ENCODE measurements around the gene HOXA9. TPM values are rescaled to one million over a fixed set of nuclear protein-coding genes. Genes with fewer than 3 reads are reported as not detected.
A peak's percentile ranks its signal among the peaks of the same experiment; 100 is the strongest.

HOXA9 gene
- total and polyA plus RNA-seq, 2 of the 4 experiments (the other 2 are of a cell fraction): 0.18 to 0.32 TPM

DNA sequence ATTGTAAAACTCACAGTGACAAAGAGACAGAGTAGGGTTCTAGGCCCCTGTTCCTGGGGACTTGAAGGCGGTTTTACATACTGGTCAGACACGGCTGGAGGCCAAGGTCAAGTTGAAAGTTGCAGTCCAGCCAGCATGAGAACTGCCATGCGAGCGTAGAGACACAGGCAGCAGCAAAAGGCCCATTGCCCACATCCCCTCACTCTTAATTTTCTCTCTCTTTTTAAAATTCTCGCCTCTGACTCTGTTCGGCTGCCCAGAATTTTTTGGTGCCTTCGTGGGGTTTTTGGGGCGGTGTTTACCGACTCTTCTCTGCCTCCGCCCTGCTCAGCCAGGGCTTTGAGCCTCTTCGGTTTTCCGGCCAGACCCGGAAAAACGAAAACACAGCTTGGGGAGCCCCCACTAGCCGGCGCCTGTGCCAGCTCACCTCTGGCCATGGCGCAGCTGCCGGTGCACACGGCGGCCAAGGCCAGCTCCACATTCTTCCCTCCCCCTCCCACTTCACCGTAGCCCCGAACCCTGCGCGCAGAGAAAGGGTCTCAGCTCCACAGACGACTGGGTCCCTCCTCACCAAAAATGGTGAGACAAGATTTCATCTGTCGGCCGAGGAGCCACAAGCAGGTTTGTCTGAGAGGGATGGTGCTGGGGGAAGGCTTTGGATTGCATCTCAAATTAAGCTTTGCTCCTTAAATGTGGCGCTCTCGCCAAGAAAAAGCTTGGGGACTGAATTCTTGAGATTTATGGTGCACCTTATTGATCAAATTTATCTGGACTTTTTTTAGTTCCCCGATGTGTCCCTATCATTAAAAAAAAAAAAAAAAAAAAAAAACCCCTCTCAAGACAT is 36.9 kb upstream of the HOXA9 start (continued):
- TF ChIP-seq MXI1 (IDR thresholded peaks at IDR 0.05; ENCODE audit: borderline replicate concordance, low read depth, low read length) (no peak), SMC3 (IDR thresholded peaks at IDR 0.05; ENCODE audit: low read depth, low read length) (no peak)

DNA sequence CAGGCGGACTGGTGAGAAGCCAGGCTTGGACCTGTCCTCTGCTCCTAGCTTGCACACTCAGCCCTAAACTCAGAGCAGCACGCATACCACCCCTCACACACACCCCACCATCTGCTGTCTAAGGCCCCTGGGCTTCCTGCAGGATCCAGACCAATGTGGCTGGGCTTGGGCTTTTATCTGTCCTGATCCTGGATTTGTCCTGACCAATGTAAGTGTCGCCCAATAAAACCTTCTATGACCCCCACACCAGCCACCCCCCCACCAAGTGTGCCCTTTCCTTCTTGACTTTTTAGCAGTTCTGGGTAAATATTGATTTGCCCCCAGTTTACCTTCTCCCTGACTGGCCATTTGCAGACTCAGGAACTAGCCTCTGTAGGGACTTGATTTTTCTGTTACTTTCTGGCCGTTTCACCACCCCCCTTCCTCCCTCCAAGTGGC is 36.3 kb upstream of the HOXA9 start:
- Histone ChIP-seq H2AK5ac (ENCODE audit: low read depth, low read length) (no peak overlapping the region), H3K4me2 (ENCODE audit: low read depth, low read length) (no peak overlapping the region; the same call in 1 of the 2 replicates), H3K79me1 (ENCODE audit: low read depth in 1 of 2, low read length in 2 of 2) (no peaks in the 10 kb centered on the region), H4K91ac (ENCODE audit: insufficient read depth, low read depth, low read length) (no peak overlapping the region), H2BK15ac (ENCODE audit: low read depth, low read length) (no peak overlapping the region), H4K20me1 (ENCODE audit: insufficient read depth, low read length) (peaks cover 24% of the 10 kb centered on the region), H2BK20ac (ENCODE audit: low read depth, low read length) (no peak overlapping the region), H3K56ac (ENCODE audit: extremely low read depth, insufficient read depth, low read length) (no peak overlapping the region), H3K18ac (ENCODE audit: low read depth, low read length) (no peak overlapping the region), H3K9ac (ENCODE audit: low read depth, low read length) (no peak overlapping the region), H2BK120ac (ENCODE audit: low read depth, low read length) (no peak overlapping the region), H4K8ac (ENCODE audit: low read depth in 2 of 2, low read length in 2 of 2) (no peak overlapping the region), H3K27ac (ENCODE audit: insufficient read depth, low read length) (no peak overlapping the region), H2AK9ac (replicated peaks; ENCODE audit: low read depth, low read length, poor library complexity) (no peak overlapping the region), H3K9me3 (ENCODE audit: control insufficient read depth, insufficient read depth, low read length) (peaks cover 11% of the 10 kb centered on the region; the same call in 1 of the 2 replicates), H3K14ac (replicated peaks; ENCODE audit: low read depth, low read length) (no peak overlapping the region), H3K9me1 (ENCODE audit: insufficient read depth, low read length) (peaks cover 5% of the 10 kb centered on the region; the same call in 1 of the 2 replicates), H3K4me1 (ENCODE audit: control insufficient read depth, insufficient read depth, low read length) (peaks cover 2% of the 10 kb centered on the region; the same call in 1 of the 2 replicates), H3K36me3 (ENCODE audit: control insufficient read depth, insufficient read depth, low read length) (no peaks in the 10 kb centered on the region), H2AFZ (replicated peaks; ENCODE audit: low read length, poor library complexity) (no peak overlapping the region), H4K5ac (ENCODE audit: low read depth, low read length) (no peak overlapping the region), H3K27me3 (ENCODE audit: control insufficient read depth, insufficient read depth, low read length) (peaks cover 93% of the 10 kb centered on the region), H3K4ac (ENCODE audit: low read depth, low read length) (no peak overlapping the region), H3K23ac (ENCODE audit: low read depth, low read length) (0 out of 2 replicates have a peak overlapping the region, but pooled peaks have one; percentile 8), H3K4me3 (ENCODE audit: insufficient read depth, low read depth, low read length) (no peak overlapping the region), H2BK5ac (ENCODE audit: low read depth, low read length, poor library complexity, severe bottlenecking) (no peak overlapping the region)
- DNase-seq (no peak), ATAC-seq (ENCODE audit: low read depth) (no peak)
- in situ Hi-C loops (cut with MboI; ENCODE audit: low sequenced_read_pairs): loop anchor here (5.0 to 10.0 kb wide), 2 partner anchors 381 to 573 kb away; no protein-coding TSS in a partner anchor
- dilution Hi-C loops (cut with HindIII; ENCODE audit: low sequenced_read_pairs, unreplicated experiment): no loop called here
- WGBS, 2 experiments (ENCODE audit: extremely low coverage in 2 of 2, insufficient read length in 1 of 2): 38% methylated on average over 1 of the region's 4 CpGs; no CpG with 5 or more reads in 1 of the 2 experiments
- ChIA-PET CTCF (no interaction called here), POLR2A (ENCODE audit: unreplicated experiment) (interaction anchor here (0.6 kb wide), 1 partner anchor 606 kb away, joined by 3 read pairs; no protein-coding TSS in a partner anchor)
- BruUV-seq (replicated peaks): no TSS peak
- intact Hi-C loops (cut with micrococcal nuclease): no loop called here
- no peak for TF ChIP-seq MXI1 (IDR thresholded peaks at IDR 0.05; ENCODE audit: borderline replicate concordance, low read depth, low read length)
- TF ChIP-seq FOS (IDR thresholded peaks at IDR 0.05; ENCODE audit: low read depth, low read length): no peak
- TF ChIP-seq MAZ (IDR thresholded peaks at IDR 0.05; ENCODE audit: borderline replicate concordance, low read depth, low read length): no peak
- TF ChIP-seq SMC3 (IDR thresholded peaks at IDR 0.05; ENCODE audit: low read depth, low read length): no peak
- TF ChIP-seq, protein P1, sequence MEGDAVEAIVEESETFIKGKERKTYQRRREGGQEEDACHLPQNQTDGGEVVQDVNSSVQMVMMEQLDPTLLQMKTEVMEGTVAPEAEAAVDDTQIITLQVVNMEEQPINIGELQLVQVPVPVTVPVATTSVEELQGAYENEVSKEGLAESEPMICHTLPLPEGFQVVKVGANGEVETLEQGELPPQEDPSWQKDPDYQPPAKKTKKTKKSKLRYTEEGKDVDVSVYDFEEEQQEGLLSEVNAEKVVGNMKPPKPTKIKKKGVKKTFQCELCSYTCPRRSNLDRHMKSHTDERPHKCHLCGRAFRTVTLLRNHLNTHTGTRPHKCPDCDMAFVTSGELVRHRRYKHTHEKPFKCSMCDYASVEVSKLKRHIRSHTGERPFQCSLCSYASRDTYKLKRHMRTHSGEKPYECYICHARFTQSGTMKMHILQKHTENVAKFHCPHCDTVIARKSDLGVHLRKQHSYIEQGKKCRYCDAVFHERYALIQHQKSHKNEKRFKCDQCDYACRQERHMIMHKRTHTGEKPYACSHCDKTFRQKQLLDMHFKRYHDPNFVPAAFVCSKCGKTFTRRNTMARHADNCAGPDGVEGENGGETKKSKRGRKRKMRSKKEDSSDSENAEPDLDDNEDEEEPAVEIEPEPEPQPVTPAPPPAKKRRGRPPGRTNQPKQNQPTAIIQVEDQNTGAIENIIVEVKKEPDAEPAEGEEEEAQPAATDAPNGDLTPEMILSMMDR (conservative IDR thresholded peaks at IDR 0.05; ENCODE audit: low read depth, low read length): no peak
- no peak for TF ChIP-seq RCOR1 (IDR thresholded peaks at IDR 0.05; ENCODE audit: insufficient replicate concordance, low read length)
- no peak for TF ChIP-seq NFE2L2 (IDR thresholded peaks at IDR 0.05; ENCODE audit: low read depth, low read length)
- no peak for TF ChIP-seq USF2 (IDR thresholded peaks at IDR 0.05; ENCODE audit: low read depth, low read length)
- TF ChIP-seq BHLHE40 (IDR thresholded peaks at IDR 0.05; ENCODE audit: low read depth, low read length): no peak
- no peak for TF ChIP-seq POLR2A (IDR thresholded peaks at IDR 0.05; ENCODE audit: low read depth, low read length)
- no peak for TF ChIP-seq CEBPB (IDR thresholded peaks at IDR 0.05; ENCODE audit: low read depth, low read length)
- TF ChIP-seq RFX5 (IDR thresholded peaks at IDR 0.05; ENCODE audit: low read depth, low read length): no peak

Data from IMR-90 (cell line).